ENCODE data around the gene AFTPH.

Gene AFTPH

GRCh38 chr2:64523666-64524603 is at the start of gene AFTPH:
AFTPH (plus strand) TSS chr2:64524328; CDS start chr2:64551475, 27,147 bp downstream.
- DNase-seq = peak; percentile 99 to 100

GRCh38 chr2:64474636-64475035 is 49.5 kb upstream of the AFTPH start:
- DNase-seq = no peak

GRCh38 chr2:64477037-64477436 is 47.1 kb upstream of the AFTPH start:
- DNase-seq = no peak

- no peak for DNase-seq
These were observed 46.1 kb upstream of the AFTPH start for GRCh38 chr2:64477979-64478378.

DNA sequence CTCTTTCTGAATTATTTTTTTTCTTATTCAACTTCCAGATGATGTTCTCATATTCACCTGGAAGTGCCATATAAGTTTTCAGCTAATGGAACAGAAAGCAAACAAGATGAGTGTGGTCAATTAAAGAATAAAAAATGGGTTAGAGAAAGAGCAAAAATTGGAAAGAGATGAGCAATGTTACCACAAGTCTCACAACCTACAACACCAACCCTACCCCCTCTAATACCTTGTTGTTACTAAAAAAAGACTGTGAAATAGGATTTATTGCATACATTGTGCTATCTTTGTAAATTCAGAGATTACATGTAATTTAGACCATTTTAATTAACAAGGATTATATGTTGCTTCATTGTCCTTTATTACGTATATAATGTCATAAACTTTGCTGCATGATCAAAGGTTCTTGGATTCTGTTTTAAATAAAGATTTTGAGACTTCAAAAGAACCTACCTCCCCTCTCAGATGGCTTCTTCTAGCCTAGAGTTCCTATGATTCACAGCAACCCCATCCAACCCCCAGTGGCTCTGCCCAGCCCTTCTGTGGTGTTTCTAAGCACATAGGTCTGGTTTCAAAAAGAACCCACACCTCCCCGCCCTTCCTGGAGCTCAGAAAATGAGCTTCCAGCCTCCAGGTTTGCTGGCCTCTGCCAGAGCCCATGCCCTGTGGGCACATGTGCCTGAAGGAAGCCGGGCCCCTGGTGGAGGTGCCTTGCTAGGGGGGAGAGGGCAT is 45.5 kb upstream of the AFTPH start:
- DNase-seq = no peak

DNA sequence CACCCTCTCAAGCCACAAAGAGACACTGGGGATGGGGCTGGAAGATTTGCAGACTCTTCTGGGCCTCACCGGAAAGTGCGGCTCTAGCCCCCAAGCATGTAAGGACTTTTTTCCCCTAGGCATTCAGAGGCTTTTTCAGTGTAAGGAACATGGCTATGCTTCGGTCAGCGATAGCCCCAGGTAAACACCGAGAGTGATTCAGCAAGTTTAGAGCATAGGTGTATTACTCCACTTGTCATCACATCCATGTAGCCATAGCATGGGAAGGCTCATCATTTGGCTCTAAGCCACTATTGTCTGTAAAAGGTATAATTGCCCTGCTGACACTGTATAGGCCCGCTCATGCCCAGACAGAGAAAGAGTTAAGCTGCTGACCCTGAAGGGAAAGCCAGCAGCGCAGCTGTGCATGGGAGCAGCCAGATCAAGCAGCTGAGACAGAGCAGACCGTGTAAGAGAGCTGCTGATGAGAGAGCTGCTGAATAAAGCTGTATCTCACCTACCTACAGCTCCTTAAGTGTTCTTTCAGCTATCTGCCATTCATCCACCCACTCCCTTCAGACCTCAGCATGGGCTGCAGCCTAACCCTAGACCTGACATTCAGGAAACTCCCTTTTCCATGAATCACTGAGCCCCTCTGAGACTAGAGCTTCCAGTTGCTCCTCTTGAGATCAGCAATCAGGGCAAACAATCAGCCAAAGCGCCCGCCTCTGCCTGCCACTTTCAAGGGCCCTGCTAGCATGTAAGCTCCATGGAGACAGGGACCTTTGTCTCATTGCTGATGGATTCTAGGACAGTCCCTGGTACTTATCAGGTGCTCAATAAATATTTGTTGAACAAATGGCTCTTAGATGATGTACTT is 44.6 kb upstream of the AFTPH start:
- no peak for DNase-seq

- no peak for DNase-seq
These were observed 42.5 kb upstream of the AFTPH start for GRCh38 chr2:64481665-64482064.

- DNase-seq = no peak
These were observed 41.9 kb upstream of the AFTPH start for GRCh38 chr2:64482243-64482642.

DNA sequence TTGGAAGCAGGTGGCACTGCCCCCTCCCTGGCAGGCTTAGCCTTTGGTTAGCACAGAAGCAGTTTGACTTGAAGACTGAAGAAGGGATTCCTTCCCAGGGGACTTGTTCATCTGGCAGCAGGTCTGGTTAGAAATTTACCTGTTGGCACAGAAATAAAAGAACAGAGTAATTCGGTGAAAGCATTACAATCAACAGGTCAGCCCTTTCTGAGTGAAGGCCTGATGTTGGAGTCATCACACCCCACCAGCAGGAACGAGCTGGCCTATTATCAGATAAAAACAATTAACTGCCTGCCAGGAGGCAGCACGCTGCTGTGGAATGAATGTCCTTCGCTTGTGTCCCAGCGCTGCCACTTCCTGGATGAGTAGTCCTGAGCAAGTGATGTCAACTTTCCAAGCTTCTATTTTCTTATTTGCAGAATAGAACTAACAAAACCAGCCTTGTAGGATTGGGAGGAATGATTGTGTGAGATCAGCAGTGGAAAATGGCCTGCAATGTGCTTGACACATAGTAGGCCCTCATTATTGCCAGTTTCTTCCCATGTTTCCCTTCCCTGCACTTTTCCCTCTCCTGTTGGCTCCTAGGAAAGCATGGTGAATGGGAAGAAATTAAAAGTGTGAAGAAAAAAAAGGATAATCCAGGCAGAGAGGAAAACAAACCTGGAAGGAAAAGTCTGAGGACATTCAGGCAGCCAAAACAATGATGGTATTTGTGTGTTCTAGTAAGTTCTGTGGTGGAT is 41.2 kb upstream of the AFTPH start:
- no peak for DNase-seq

DNA sequence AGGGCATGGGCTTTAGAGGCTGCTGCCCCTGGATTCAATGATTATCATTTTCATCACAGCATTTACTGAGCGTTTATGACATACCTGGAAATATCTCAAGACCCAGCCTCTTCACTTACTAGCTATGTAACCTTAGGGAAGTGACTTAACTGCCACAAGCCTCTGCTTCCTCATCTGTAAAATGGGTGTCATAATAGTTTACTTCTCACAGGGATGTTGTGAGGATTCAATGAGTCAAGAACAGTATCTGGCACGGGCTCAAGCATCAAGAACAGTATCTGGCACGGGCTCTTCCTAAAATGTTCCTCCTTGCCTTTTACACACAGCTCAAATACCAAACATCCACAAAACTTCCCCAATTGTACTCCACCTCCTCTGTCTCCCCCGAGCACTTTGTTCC is 38.8 kb upstream of the AFTPH start:
- DNase-seq = no peak

- DNase-seq = peak; percentile 20 to 58
These were observed 38.2 kb upstream of the AFTPH start for GRCh38 chr2:64485961-64486360.

DNA sequence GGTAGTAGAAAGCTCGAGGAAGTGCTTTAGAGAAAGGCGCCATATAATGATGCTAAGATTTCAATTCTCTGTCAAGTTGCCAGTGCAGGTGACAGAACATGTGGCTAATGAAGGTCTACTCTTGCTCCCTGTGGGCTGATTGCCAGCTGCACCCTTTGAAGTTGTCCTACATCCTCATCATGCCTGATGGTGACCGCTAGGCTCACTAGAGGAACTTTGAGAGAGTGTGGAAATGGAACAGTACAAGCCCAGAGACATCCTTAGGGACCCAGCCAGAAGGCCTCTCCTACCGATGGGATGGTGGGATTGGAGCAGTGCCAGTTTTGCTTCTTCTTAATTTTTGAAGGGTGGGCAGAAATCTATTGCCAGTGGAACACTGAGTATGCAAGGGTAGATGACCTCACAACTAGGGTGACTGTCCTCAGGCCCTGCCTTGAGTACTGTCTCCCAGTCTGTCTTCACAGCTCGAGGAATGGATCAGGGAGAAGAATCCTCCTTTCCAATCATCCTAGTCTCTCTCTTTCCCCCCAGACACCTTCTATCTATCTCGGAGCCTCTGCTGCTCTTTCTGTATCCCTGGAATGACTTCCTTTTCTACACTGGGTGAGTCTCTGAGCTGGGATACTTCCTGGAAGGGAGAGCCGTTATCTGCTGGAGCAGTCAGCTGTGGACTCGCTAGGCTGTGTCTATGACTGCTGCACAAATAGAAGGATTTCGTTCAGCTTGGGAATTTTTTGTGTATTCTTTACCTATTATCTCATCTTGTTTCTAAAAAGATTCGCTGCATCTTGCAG is 36.7 kb upstream of the AFTPH start:
- no peak for DNase-seq

DNA sequence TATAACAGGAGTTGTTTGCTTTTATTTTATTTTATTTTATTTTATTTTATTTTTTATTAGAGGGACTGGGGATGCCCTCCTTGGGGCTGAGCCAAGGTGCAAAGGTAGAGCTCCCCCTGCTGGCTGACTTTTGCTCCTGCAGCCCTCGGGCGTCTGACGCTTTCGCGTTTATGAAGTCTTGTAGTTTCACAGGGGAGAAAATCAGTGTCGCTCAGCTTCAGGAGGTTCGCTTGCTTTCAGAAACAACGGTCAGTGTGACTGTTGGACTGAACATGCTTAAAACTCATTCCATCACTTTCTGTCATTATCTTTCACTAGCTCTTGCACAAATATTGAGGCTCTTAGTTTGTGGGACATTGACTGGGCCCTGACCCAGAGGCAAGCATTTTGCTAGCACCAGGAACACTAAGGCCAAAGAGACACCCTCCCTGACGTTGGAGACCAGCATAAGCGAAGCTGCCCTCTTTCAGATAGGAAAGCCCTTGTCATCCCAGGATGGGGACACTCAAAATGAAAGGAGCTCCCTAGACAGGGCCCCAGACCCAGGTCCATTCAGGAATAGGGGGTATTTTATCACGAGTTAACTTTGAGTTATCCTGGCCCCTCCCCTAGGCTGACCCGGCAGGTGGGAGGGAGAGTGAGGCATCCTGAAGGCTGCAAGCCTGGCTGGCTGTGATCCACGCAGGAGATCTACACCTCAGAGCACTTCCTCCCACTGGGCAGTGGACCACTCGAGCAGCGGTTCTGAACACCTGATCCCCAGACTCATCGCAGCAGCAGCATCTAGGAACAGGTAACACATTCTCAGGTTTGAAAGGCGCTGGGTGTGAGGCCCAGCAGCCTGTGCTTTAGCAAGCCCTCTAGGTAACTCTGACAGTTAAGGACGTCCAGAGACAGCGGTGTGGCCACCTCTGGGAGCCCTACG is 35.8 kb upstream of the AFTPH start:
- peak; percentile 65 to 70 for DNase-seq

DNA sequence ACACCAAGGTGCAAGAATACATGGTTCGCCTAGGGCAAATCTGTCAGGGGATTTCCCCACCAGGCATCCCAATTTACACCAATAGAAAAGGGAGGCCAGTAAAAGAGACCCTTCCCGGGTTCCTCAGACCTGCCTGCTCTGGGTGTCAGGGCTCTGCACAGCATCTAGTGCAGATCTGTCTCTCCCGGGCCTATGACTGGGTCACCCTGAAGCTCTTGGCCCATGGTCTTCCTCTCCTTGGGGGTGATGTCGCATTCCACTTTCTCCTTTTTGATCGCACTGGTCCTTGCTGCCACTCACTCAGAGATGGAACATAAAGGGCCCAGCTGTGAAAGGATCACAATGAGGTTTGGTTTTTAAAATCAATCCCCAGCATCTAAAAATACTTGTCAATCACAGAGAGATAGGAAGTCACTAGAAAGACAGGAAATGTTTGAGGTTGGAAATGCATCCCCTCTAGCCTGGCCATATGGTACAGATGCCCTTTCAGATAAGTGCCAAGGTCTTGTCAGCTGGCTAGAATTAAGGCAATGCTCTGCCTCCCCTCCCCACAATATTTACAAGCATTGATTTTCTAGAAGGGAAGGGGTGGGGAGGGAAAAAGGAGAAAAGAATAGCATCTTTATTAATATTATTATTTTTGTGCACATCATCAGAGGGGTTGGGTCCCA is 34.9 kb upstream of the AFTPH start:
- no peak for DNase-seq

- no peak for DNase-seq
These were observed 32.7 kb upstream of the AFTPH start for GRCh38 chr2:64491426-64491825.

DNA sequence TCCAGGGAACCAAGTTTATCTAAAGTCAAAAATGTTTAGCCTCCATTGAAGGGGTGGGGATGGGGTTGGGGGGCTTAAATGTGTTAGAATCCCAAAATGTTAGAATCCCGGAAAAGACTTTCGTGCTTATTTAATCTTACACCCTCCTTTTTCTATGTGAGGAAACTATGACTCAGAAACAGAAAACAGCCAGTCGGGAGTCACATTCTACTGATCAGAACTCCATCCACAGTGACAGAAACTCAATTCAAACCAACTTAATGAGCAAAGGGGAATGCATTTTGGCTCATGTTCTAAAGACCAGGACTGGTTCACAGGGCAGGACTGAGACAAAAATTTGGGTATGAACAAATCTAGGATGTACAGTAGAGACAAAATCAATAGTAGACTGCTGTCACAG is 31.9 kb upstream of the AFTPH start:
- DNase-seq = no peak

DNA sequence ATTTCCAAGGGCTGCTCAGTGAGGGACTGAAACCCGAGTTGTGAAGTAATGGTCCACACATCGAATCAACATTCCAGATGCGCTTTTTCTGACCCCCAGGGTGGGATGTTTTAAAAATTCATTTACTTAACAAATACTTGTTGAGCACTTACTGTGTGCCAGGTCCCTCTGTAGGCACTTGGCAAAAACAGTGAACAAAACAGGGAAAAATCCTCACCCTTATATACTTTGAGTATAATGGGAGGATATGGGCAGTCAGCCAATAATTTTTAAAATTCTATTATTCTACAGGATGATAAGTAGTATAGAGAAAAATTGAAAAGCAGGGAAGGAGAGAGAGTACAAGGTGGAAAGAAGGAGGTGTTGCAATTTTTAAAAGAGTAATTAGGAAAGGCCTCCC is 31.3 kb upstream of the AFTPH start:
- DNase-seq = no peak

DNA sequence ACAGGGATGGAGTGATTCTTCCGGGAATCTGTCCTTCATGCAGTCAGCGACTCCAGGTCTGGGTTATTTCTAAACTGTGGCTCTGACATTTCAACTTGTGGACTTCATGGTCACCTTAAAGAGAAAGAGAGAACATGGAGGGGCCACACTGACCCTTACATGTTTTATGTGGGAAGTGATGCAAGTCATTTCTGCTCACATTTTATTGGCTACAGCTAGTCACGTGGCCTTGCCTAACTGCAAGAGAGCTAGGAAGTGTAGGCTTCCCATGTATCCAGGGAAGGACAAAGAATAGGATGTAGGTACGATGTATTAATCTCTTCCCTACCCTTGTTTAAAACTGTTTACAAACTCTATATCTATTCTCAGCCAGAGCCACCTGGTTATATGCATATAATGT is 30.3 kb upstream of the AFTPH start:
- DNase-seq = peak; percentile 20 to 84

DNA sequence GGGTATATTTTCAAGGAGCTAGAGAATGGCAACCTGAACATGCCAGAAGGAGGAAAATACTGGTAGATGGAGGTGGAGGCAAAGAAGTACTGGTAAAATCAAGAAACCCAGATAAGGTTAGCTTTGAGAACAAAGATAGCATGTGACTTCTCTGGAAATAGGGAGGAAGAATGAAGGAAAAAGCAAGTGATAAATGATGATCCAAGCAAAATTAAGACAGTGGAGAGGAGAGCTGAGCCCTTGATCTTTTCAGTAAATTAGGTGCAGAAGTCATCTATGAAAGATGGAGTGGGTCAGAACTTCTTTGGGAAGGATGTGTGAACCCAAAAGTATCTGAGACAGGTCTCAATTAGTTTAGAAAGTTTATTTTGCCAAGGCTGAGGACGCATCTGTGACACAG is 25.7 kb upstream of the AFTPH start:
- no peak for DNase-seq

DNA sequence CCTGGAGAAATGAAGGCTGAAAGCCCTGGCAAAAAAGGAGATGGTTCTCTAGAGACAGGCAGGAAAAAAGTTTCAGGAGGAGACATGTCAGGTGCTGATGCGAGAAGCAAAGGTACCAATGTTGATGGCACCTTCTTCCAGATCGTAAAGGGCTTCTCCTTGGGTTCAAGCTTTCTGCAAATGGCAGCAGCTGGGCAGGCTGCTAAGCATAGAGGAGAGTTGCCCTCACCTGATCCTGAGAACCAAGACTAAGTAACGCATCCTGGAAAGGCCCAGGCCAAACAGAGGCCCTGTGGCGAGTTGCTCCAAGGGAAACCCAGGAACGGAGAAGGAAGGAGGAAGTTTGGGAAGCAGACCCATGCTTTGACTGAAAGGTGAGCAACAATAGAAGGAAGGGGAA is 23.6 kb upstream of the AFTPH start:
- DNase-seq = no peak

All from NCI-H2081 (cell line).